Fibroblast of skin of back (primary cell): ENCODE results near the gene ABCC5. TPM values are rescaled to one million over a fixed set of nuclear protein-coding genes. Genes with fewer than 3 reads are reported as not detected.
"Not testable (repeated sequence)": the region's sequence is repeated elsewhere in the genome, so short reads cannot be mapped to it uniquely, and the experiment has no call there.

Source experiments
- DNase-seq: peaks from one replicate; pipeline ENCODE4 v3.0.0-alpha.2; 2013
- polyA plus RNA-seq, 2 experiments: library from polyadenylated mRNA; unstranded; fragments of 120-200 nt; gene quantifications; one replicate each; pipeline ENCODE4 v1.2.1, GENCODE V29; 2013; ENCODE audit not compliant: insufficient read length in 2 of 2

Gene ABCC5
- 11.8 TPM for polyA plus RNA-seq (2013, experiment 1 of 2; ENCODE audit: insufficient read length)
- polyA plus RNA-seq (2013, experiment 2 of 2; ENCODE audit: insufficient read length), result 9.9 TPM

GRCh38 chr3:184017672-184018423, at the start of gene ABCC5:
ABCC5 (minus strand) TSS chr3:184017884; CDS start chr3:184014392, 3,492 bp downstream.
- DNase-seq, result peak; percentile 93

- no peak for DNase-seq
Measured at GRCh38 chr3:184066211-184066610, 48.5 kb upstream of the ABCC5 start.

GRCh38 chr3:184062637-184063036, 45.0 kb upstream of the ABCC5 start:
- no peak for DNase-seq

- DNase-seq, result no peak
Measured at GRCh38 chr3:184059424-184059823, 41.7 kb upstream of the ABCC5 start.

- peak; percentile 13 for DNase-seq
Measured at GRCh38 chr3:184058029-184058428, 40.3 kb upstream of the ABCC5 start.

- DNase-seq, result no peak
Measured at GRCh38 chr3:184052767-184053166, 35.1 kb upstream of the ABCC5 start, which contains the start of gene HTR3C. HTR3C (plus strand) TSS chr3:184053047; CDS start chr3:184053081, 34 bp downstream.

GRCh38 chr3:184050217-184050847, 32.6 kb upstream of the ABCC5 start:
- no peak for DNase-seq

- no peak for DNase-seq
Measured at GRCh38 chr3:184045995-184046394, 28.3 kb upstream of the ABCC5 start.

- no peak for DNase-seq
Measured at GRCh38 chr3:184042617-184043016, 24.9 kb upstream of the ABCC5 start.

- peak; percentile 19 for DNase-seq
Measured at GRCh38 chr3:184040010-184040409, 22.3 kb upstream of the ABCC5 start.

GRCh38 chr3:184039414-184039813, 21.7 kb upstream of the ABCC5 start:
- no peak for DNase-seq

GRCh38 chr3:184038307-184038706, 20.6 kb upstream of the ABCC5 start:
- not testable (repeated sequence) for DNase-seq

- no peak for DNase-seq
Measured at GRCh38 chr3:184037816-184038215, 20.1 kb upstream of the ABCC5 start.

GRCh38 chr3:184031187-184031792, 13.6 kb upstream of the ABCC5 start, which contains the start of gene HTR3D:
HTR3D (plus strand) TSS chr3:184031742; CDS start chr3:184031742, 0 bp downstream.
- no peak for DNase-seq

GRCh38 chr3:184030536-184030935, 12.9 kb upstream of the ABCC5 start:
- no peak for DNase-seq

- no peak for DNase-seq
Measured at GRCh38 chr3:184029443-184029842, 11.8 kb upstream of the ABCC5 start.

- DNase-seq, result not testable (repeated sequence)
Measured at GRCh38 chr3:184028275-184028890, 10.7 kb upstream of the ABCC5 start.

- DNase-seq, result not testable (repeated sequence)
Measured at GRCh38 chr3:184025256-184025655, 7.6 kb upstream of the ABCC5 start.

GRCh38 chr3:184022323-184022722, 4.6 kb upstream of the ABCC5 start:
- DNase-seq, result peak; percentile 15

- no peak for DNase-seq
Measured at GRCh38 chr3:184018424-184018973, 815 bp upstream of the ABCC5 start.

GRCh38 chr3:184016811-184017671, 643 bp downstream of the ABCC5 start:
- DNase-seq, result peak; percentile 61
